Lower leg skin (tissue), 4 donors: Measurements from ENCODE around the gene CD300H. TPM values are rescaled to one million over a fixed set of nuclear protein-coding genes. Genes with fewer than 3 reads are reported as not detected.
"Not testable (repeated sequence)": the region's sequence is repeated elsewhere in the genome, so short reads cannot be mapped to it uniquely, and the experiment has no call there.

Experiments used
- DNase-seq, 2 donors: peaks; one replicate each; pipeline ENCODE4 v3.0.0-alpha.2; 2019; ENCODE audit warnings: low spot score in 2 of 2
- H3K4me3 ChIP-seq: fragments of 200-600 bp; sonication (generic); 2 replicates; pipeline ENCODE4 v1.5.1; 2017; ENCODE audit warnings: mild to moderate bottlenecking, low read depth; ENCODE audit not compliant: poor library complexity, severe bottlenecking
- POLR2A ChIP-seq, 2 donors: fragments of 450-650 bp; IDR thresholded peaks; one replicate each; pipeline ENCODE4 v1.6.1; 2016 to 2017; ENCODE audit warnings: antibody characterized with exemption in 2 of 2, mild to moderate bottlenecking in 1 of 2, moderate library complexity in 1 of 2
- whole genome bisulfite sequencing, 2 donors: methylation state at CpG; one replicate each; pipeline ENCODE4 v1.1.5; 2018; 5-methylcytosine and 5-hydroxymethylcytosine counted together
- intact Hi-C: fragments of 100-400 bp; cut with DNase I; formaldehyde crosslinking; loops from one replicate; pipeline ENCODE4 v1.15.0; 2023; ENCODE audit warnings: low total_unique reads
- total RNA-seq, 4 donors: library from RNA; depleted of rRNA; stranded (reverse); fragments of >200 nt; gene quantifications; one replicate each; pipeline ENCODE4 v1.1.0, GENCODE V29; 2016
- TF ChIP-seq, protein P1 (sequence below), 3 donors: fragments of 450-650 bp; IDR thresholded peaks; one replicate each; pipeline ENCODE4 v1.5.1; 2016; ENCODE audit warnings: antibody characterized with exemption in 3 of 3, mild to moderate bottlenecking in 3 of 3, moderate library complexity in 2 of 3

CD300H gene
- total RNA-seq, 4 donors from 2014 or later = not detected

DNA sequence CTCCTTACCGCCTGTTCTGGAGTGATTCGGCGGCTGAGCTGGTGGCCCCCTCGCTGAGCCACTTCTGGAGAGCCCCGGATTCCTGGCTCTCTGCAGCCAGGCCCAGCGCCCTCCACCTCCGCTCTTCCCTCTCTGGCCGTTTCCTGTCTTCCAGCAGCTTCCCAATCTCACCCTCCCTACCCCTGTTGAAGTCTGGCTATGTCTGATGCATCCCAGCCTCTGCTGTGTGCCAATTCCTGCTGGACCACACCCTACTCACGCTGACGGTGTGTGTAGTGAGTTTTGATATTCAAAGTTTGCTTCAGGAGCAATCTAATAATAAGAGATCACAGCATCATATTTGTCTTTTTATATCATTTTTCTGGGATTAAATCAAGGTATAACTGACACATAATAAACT, 15.3 kb upstream of the CD300H start:
- WGBS, 2 donors = 57 to 63% methylated on average over 10 of the region's 10 CpGs
- DNase-seq = no peak
- TF ChIP-seq, protein P1, sequence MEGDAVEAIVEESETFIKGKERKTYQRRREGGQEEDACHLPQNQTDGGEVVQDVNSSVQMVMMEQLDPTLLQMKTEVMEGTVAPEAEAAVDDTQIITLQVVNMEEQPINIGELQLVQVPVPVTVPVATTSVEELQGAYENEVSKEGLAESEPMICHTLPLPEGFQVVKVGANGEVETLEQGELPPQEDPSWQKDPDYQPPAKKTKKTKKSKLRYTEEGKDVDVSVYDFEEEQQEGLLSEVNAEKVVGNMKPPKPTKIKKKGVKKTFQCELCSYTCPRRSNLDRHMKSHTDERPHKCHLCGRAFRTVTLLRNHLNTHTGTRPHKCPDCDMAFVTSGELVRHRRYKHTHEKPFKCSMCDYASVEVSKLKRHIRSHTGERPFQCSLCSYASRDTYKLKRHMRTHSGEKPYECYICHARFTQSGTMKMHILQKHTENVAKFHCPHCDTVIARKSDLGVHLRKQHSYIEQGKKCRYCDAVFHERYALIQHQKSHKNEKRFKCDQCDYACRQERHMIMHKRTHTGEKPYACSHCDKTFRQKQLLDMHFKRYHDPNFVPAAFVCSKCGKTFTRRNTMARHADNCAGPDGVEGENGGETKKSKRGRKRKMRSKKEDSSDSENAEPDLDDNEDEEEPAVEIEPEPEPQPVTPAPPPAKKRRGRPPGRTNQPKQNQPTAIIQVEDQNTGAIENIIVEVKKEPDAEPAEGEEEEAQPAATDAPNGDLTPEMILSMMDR (IDR thresholded peaks at IDR 0.05) = no peak
- TF ChIP-seq POLR2A (IDR thresholded peaks at IDR 0.05) = no peak
- H3K4me3 ChIP-seq = no peak overlapping the region
- intact Hi-C loops = no loop called here

DNA sequence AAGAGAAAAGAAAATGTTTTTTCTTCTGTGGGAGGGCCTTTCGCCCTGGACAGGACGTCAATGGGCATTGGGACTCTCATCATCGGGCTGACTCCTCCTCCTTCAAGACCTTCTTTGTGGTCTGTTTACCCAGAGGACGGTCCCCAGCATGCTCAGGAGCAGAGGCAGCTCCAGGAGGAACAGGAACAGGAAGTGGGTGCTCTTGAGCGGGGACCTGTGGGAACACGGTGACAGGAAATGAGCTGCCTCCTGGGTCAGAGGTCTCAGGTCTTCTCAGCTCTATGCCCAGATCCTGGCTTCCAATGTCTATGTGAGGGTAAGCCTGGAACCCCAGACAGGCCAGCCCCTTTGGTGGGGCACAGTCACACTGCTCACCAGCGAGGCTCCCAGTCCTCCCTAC, 12.6 kb upstream of the CD300H start:
- no peak for DNase-seq
- TF ChIP-seq, protein P1 (IDR thresholded peaks at IDR 0.05) = no peak
- TF ChIP-seq POLR2A (IDR thresholded peaks at IDR 0.05) = no peak
- no peak overlapping the region for H3K4me3 ChIP-seq
- WGBS, 2 donors = 67 to 68% methylated on average over 7 of the region's 7 CpGs
- intact Hi-C loops = no loop called here

DNA sequence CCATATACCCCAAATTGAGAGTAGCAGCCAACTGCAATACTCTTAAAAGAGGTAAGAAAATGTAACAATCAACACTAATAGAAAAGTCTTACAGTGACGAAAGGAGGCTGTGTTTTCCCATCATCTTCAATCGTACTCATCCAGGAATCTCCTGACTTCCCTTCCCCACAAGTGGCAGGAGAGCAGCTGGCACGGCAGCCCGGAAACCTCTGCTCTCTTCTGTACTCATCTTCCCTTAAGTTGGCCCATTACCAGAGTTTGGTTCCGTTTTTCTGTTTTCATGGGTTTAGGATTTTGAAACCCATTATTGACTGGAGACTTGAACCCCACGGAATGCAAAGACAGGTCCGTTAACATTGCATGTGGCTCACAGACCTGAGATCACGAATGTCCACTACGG, 11.7 kb upstream of the CD300H start:
- 82 to 84% methylated on average over 9 of the region's 9 CpGs for WGBS, 2 donors
- H3K4me3 ChIP-seq = no peak overlapping the region
- no peak for DNase-seq
- intact Hi-C loops = no loop called here
- TF ChIP-seq, protein P1 (IDR thresholded peaks at IDR 0.05) = no peak
- TF ChIP-seq POLR2A (IDR thresholded peaks at IDR 0.05) = no peak

DNA sequence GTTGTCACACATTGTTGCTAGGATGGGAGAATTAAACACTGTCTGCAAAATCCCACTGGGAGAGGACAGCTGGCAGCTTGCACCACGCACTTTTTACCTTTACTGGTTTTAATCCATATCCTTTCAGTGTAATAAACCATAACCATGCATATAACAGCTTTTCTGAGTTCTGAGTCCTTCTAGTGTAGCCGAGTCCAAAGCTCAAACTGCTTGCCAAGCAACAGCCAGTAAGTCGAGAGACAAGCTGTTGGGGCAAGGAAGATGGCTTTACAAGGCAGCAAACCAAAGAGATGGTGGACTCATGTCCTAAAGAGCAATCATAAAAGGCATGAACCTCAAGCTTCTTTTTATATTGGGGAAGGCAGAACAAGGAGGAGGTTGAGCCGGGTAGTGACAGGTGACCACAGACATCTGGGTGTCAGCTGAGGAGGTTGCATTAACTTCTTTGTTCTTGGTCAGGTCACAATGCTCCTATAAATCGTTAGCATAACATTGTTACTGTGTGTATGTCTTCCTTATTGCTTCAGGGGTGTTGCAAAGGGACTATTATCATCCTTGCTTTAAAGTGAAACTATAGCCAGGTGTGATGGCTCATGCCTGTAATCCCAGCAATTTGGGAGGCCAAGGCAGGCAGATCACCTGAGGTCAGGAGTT, 7.3 kb upstream of the CD300H start:
- WGBS, 2 donors = 60 to 70% methylated on average over 5 of the region's 5 CpGs
- no peak for DNase-seq
- TF ChIP-seq, protein P1 (IDR thresholded peaks at IDR 0.05) = no peak
- no peak for TF ChIP-seq POLR2A (IDR thresholded peaks at IDR 0.05)
- intact Hi-C loops = no loop called here
- no peak overlapping the region for H3K4me3 ChIP-seq

DNA sequence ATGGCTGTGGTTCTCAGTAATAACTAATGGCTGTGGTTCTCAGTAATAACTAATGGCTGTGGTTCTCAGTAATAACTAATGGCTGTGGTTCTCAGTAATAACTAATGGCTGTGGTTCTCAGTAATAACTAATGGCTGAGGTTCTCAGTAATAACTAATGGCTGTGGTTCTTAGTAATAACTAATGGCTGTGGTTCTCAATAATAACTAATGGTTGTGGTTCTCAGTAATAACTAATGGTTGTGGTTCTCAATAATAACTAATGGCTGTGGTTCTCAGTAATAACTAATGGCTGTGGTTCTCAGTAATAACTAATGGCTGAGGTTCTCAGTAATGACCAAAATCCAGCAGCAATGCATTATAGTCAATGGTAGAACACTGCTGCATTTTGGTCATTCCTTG, 6.3 kb upstream of the CD300H start:
- DNase-seq, intact Hi-C loops, H3K4me3 ChIP-seq: not testable (repeated sequence)

DNA sequence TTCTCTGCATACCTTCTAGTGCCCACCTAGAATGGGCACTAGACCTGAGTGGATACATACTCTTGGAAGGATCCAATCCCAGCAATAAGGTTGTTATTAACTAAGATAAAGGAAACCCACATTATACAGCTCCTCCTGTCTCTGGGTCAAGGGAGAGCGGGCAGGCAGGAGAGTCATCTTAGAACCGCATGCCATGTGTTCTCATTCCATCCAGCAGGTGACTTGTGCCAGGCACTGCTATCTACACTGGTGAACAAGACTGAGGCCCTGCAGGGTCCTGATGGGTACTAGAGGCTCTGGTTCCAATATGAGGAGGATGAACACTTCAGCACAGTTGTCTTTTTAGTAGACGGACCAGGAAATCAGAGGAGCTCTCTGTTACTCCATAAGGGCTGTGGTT, 5.9 kb upstream of the CD300H start:
- WGBS, 2 donors = 75 to 83% methylated on average over 3 of the region's 3 CpGs
- no peak for TF ChIP-seq POLR2A (IDR thresholded peaks at IDR 0.05)
- TF ChIP-seq, protein P1 (IDR thresholded peaks at IDR 0.05) = no peak
- H3K4me3 ChIP-seq = no peak overlapping the region
- intact Hi-C loops = no loop called here
- no peak for DNase-seq
